ENCODE results near the gene MTX1. TPM values are rescaled to one million over a fixed set of nuclear protein-coding genes. Genes with fewer than 3 reads are reported as not detected.
"Not testable (repeated sequence)": the region's sequence is repeated elsewhere in the genome, so short reads cannot be mapped to it uniquely, and the experiment has no call there.

MTX1 gene
- total RNA-seq, 3 donors from 2014 or later (not counting 1 experiment from before 2014, with no cell fraction given) = 22.3 to 28.5 (median 27.9) TPM

GRCh38 chr1:155242805-155243358 lies 34.4 kb downstream of the MTX1 start:
- peak in 1 of 2 donors; percentile 6 for DNase-seq
- H3K27me3 ChIP-seq (ENCODE audit: control insufficient read depth, insufficient read depth, low read length) = no peaks in the 10 kb centered on the region

GRCh38 chr1:155244368-155245162 lies 36.1 kb downstream of the MTX1 start:
- H3K9me3 ChIP-seq (ENCODE audit: control insufficient read depth, insufficient read depth, low read length) = peaks cover 3% of the 10 kb centered on the region
- H3K4me1 ChIP-seq (ENCODE audit: control insufficient read depth, insufficient read depth, low read length) = peaks cover 44% of the 10 kb centered on the region
- peaks cover 8% of the 10 kb centered on the region for H3K36me3 Mint-ChIP-seq
- peak overlapping the region; percentile 78 for H3K27ac ChIP-seq (ENCODE audit: low read length)
- H3K4me3 Mint-ChIP-seq = peak overlapping the region; percentile 90
- H3K4me1 Mint-ChIP-seq = peaks cover 21 to 37% of the 10 kb centered on the region in 2 donors
- WGBS (ENCODE audit: insufficient coverage) = under 1% methylated on average over 51 of the region's 53 CpGs
- peaks cover 4 to 8% of the 10 kb centered on the region in 2 donors for H3K27me3 Mint-ChIP-seq (ENCODE audit: low read depth in 2 of 2)
- DNase-seq = peak; percentile 88 to 96
- H3K36me3 ChIP-seq (ENCODE audit: control insufficient read depth, insufficient read depth, low read length) = no peaks in the 10 kb centered on the region
- ATAC-seq = peak; percentile 92 to 97 (median 96)
- peak overlapping the region; percentile 94 to 95 for H3K27ac Mint-ChIP-seq
- H3K9me3 Mint-ChIP-seq = peaks cover 2 to 3% of the 10 kb centered on the region in 2 donors
- intact Hi-C loops (cut with micrococcal nuclease) = loop anchor here (1.0 to 5.0 kb wide), 3 partner anchors 38 to 64 kb away; partner anchors contain the start of genes FDPS and THBS3
- H3K27me3 ChIP-seq (ENCODE audit: control insufficient read depth, insufficient read depth, low read length) = no peaks in the 10 kb centered on the region
- TF ChIP-seq, protein P1, sequence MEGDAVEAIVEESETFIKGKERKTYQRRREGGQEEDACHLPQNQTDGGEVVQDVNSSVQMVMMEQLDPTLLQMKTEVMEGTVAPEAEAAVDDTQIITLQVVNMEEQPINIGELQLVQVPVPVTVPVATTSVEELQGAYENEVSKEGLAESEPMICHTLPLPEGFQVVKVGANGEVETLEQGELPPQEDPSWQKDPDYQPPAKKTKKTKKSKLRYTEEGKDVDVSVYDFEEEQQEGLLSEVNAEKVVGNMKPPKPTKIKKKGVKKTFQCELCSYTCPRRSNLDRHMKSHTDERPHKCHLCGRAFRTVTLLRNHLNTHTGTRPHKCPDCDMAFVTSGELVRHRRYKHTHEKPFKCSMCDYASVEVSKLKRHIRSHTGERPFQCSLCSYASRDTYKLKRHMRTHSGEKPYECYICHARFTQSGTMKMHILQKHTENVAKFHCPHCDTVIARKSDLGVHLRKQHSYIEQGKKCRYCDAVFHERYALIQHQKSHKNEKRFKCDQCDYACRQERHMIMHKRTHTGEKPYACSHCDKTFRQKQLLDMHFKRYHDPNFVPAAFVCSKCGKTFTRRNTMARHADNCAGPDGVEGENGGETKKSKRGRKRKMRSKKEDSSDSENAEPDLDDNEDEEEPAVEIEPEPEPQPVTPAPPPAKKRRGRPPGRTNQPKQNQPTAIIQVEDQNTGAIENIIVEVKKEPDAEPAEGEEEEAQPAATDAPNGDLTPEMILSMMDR (IDR thresholded peaks at IDR 0.05) = peak; percentile 20
- H3K4me3 ChIP-seq (ENCODE audit: low read length) = peak overlapping the region; percentile 74

More at GRCh38 chr1:155242805-155243358, 34.4 kb downstream of the MTX1 start:
- no peak for ATAC-seq
- WGBS (ENCODE audit: insufficient coverage) = 94% methylated on average over 3 of the region's 3 CpGs
- H3K36me3 Mint-ChIP-seq = peaks cover 8% of the 10 kb centered on the region
- peaks cover 44% of the 10 kb centered on the region for H3K4me1 ChIP-seq (ENCODE audit: control insufficient read depth, insufficient read depth, low read length)
- H3K4me3 Mint-ChIP-seq = peak overlapping the region; percentile 90
- peaks cover under 1% of the 10 kb centered on the region for H3K36me3 ChIP-seq (ENCODE audit: control insufficient read depth, insufficient read depth, low read length)
- no peak overlapping the region for H3K27ac ChIP-seq (ENCODE audit: low read length)
- peaks cover 21 to 37% of the 10 kb centered on the region in 2 donors for H3K4me1 Mint-ChIP-seq
- H3K27me3 Mint-ChIP-seq (ENCODE audit: low read depth in 2 of 2) = peaks cover 4 to 8% of the 10 kb centered on the region in 2 donors
- TF ChIP-seq, protein P1 (IDR thresholded peaks at IDR 0.05) = no peak
- H3K9me3 ChIP-seq (ENCODE audit: control insufficient read depth, insufficient read depth, low read length) = peaks cover 3% of the 10 kb centered on the region
- peak overlapping the region; percentile 94 to 95 for H3K27ac Mint-ChIP-seq
- H3K9me3 Mint-ChIP-seq = peaks cover 2 to 3% of the 10 kb centered on the region in 2 donors
- H3K4me3 ChIP-seq (ENCODE audit: low read length) = no peak overlapping the region
- intact Hi-C loops (cut with micrococcal nuclease) = loop anchor here (5.0 kb wide), 1 partner anchor 51 kb away; no protein-coding TSS in a partner anchor

GRCh38 chr1:155245163-155245524 lies 36.6 kb downstream of the MTX1 start:
- H3K4me3 ChIP-seq (ENCODE audit: low read length) = peak overlapping the region; percentile 74
- no peaks in the 10 kb centered on the region for H3K27me3 ChIP-seq (ENCODE audit: control insufficient read depth, insufficient read depth, low read length)
- H3K27ac ChIP-seq (ENCODE audit: low read length) = peak overlapping the region; percentile 78
- Mint-ChIP-seq H3K9me3 (peaks cover 2 to 3% of the 10 kb centered on the region in 2 donors), H3K36me3 (peaks cover 8% of the 10 kb centered on the region), H3K27ac (peak overlapping the region; percentile 94 to 95), H3K4me1 (peaks cover 21 to 40% of the 10 kb centered on the region in 2 donors), H3K4me3 (peak overlapping the region; percentile 67), H3K27me3 (ENCODE audit: low read depth in 2 of 2) (peaks cover 4 to 8% of the 10 kb centered on the region in 2 donors)
- DNase-seq (no peak), ATAC-seq (no peak)
- WGBS (ENCODE audit: insufficient coverage) = 73% methylated on average over 7 of the region's 8 CpGs
- TF ChIP-seq, protein P1 (IDR thresholded peaks at IDR 0.05) = no peak
- peaks cover 43% of the 10 kb centered on the region for H3K4me1 ChIP-seq (ENCODE audit: control insufficient read depth, insufficient read depth, low read length)
- no peaks in the 10 kb centered on the region for H3K36me3 ChIP-seq (ENCODE audit: control insufficient read depth, insufficient read depth, low read length)
- intact Hi-C loops (cut with micrococcal nuclease) = loop anchor here (2.0 kb wide), 1 partner anchor 38 kb away; the partner anchor contains the start of gene THBS3
- H3K9me3 ChIP-seq (ENCODE audit: control insufficient read depth, insufficient read depth, low read length) = peaks cover 3% of the 10 kb centered on the region

DNA sequence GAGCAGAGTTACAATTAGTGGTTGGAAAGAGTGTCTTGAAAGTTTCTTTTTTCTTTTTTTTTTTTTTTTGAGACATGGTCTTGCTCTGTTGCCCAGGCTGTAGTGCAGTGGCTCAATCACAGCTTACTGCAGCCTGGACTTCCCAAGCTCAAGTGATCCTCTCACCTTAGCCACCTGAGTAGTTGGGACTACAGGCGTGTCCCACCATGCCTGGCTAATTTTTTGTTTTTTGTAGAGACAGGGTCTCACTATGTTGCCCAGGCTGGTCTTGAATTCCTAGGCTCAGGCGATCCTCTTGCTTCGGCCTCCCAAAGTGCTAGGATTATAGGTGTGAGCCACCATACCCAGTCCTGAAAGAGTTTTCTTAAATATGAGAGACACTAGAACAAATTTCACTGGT lies 38.3 kb downstream of the MTX1 start:
- H3K27ac ChIP-seq (ENCODE audit: low read length); H3K36me3 ChIP-seq (ENCODE audit: control insufficient read depth, insufficient read depth, low read length); ATAC-seq; H3K27me3 Mint-ChIP-seq (ENCODE audit: low read depth in 2 of 2); H3K9me3 Mint-ChIP-seq; H3K27me3 ChIP-seq (ENCODE audit: control insufficient read depth, insufficient read depth, low read length); H3K9me3 ChIP-seq (ENCODE audit: control insufficient read depth, insufficient read depth, low read length); DNase-seq; intact Hi-C loops (cut with micrococcal nuclease); H3K36me3 Mint-ChIP-seq; H3K4me3 ChIP-seq (ENCODE audit: low read length): not testable (repeated sequence)
- 100% methylated on average over 3 of the region's 3 CpGs for WGBS (ENCODE audit: insufficient coverage)
- peaks cover 36% of the 10 kb centered on the region for H3K4me1 ChIP-seq (ENCODE audit: control insufficient read depth, insufficient read depth, low read length)
- Mint-ChIP-seq H3K27ac (peak overlapping the region in 1 of 2 donors; percentile 22), H3K4me3 (peak overlapping the region; percentile 57), H3K4me1 (peaks cover 6 to 33% of the 10 kb centered on the region in 2 donors)

Measured in natural killer cell (primary cell).